ENCODE data around the gene TSPAN13. TPM values are rescaled to one million over a fixed set of nuclear protein-coding genes. Genes with fewer than 3 reads are reported as not detected.

Gene TSPAN13
- total RNA-seq, 2 donors from 2014 or later, result 5.1 to 9.7 TPM

DNA sequence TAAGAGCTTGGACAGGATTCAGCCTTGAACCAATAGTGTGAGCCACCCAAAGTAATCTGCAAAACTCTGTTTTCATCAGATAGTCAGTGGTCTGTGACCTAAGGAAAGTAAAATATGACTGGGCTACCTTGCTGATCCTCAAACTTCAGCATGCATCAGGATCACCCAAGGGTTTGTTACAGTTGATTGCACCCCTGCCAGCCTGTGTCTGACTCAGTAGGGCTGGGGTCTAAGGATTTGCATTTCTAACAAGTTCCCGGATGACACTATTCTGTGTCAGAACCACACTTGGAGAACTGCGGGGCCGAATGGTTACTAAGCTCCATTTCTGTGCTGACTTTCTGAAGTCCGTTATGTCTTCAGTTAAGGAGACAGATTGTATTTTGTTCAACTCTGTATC lies 40.6 kb upstream of the TSPAN13 start:
- H3K4me1 ChIP-seq, result no peaks in the 10 kb centered on the region
- TF ChIP-seq, protein P1, sequence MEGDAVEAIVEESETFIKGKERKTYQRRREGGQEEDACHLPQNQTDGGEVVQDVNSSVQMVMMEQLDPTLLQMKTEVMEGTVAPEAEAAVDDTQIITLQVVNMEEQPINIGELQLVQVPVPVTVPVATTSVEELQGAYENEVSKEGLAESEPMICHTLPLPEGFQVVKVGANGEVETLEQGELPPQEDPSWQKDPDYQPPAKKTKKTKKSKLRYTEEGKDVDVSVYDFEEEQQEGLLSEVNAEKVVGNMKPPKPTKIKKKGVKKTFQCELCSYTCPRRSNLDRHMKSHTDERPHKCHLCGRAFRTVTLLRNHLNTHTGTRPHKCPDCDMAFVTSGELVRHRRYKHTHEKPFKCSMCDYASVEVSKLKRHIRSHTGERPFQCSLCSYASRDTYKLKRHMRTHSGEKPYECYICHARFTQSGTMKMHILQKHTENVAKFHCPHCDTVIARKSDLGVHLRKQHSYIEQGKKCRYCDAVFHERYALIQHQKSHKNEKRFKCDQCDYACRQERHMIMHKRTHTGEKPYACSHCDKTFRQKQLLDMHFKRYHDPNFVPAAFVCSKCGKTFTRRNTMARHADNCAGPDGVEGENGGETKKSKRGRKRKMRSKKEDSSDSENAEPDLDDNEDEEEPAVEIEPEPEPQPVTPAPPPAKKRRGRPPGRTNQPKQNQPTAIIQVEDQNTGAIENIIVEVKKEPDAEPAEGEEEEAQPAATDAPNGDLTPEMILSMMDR (IDR thresholded peaks at IDR 0.05), result no peak
- no peak for DNase-seq (ENCODE audit: low spot score)
- H3K4me3 ChIP-seq, result no peak overlapping the region
- H3K9me3 ChIP-seq, result no peaks in the 10 kb centered on the region
- no peaks in the 10 kb centered on the region for H3K27me3 ChIP-seq
- H3K36me3 ChIP-seq, result peaks cover under 1% of the 10 kb centered on the region
- no peak overlapping the region for H3K27ac ChIP-seq

DNA sequence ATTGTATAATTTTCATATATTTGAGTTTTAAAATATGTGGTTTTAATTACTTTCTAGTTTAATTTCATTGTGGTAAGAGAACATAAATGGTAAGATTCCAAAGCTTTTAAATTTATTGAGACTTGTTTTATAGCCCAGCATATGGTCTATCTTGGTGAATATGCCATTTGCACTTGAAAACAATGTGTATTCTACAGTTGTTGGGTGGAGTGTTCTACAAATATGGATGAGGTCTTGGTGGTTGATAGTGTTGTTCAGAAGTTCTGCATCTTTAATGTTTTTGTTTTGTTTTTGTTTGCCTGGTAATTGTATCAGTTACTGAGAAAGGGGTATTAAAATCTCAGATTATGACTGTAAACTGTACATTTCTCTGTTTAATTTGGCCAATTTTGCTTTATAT lies 37.6 kb upstream of the TSPAN13 start:
- Histone ChIP-seq H3K4me1 (no peaks in the 10 kb centered on the region), H3K27ac (no peak overlapping the region), H3K27me3 (no peaks in the 10 kb centered on the region), H3K36me3 (no peaks in the 10 kb centered on the region), H3K4me3 (no peak overlapping the region), H3K9me3 (no peaks in the 10 kb centered on the region)
- DNase-seq (ENCODE audit: low spot score), result no peak
- TF ChIP-seq, protein P1 (IDR thresholded peaks at IDR 0.05), result no peak

DNA sequence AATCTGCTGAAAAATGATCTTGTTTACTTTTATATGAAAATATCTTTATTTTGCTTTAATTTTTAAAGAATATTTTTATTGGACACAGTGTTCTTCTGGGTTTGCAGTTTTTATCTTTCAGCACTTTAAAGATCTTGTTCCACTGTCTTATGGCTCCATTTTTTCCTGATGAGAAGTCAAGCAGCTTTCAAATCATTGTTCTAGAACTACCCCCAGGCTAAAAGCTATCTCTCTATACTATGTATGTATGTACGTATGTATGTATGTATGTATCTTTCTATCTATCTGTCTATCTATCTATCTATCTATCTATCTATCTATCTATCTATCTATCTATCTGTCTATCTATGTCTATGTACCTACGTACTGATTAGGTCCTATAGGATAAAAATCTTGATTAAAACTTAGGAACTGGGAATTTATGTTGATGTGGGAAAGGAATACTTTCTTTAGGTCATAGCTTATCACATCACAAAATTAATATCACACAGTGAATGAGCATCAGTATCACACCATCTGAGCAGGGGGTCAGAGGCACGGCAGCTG lies 35.4 kb upstream of the TSPAN13 start:
- no peak for DNase-seq (ENCODE audit: low spot score)
- Histone ChIP-seq H3K4me3 (no peak overlapping the region), H3K27ac (no peak overlapping the region), H3K36me3 (no peaks in the 10 kb centered on the region), H3K9me3 (no peaks in the 10 kb centered on the region), H3K27me3 (no peaks in the 10 kb centered on the region), H3K4me1 (no peaks in the 10 kb centered on the region)
- TF ChIP-seq, protein P1 (IDR thresholded peaks at IDR 0.05), result no peak

DNA sequence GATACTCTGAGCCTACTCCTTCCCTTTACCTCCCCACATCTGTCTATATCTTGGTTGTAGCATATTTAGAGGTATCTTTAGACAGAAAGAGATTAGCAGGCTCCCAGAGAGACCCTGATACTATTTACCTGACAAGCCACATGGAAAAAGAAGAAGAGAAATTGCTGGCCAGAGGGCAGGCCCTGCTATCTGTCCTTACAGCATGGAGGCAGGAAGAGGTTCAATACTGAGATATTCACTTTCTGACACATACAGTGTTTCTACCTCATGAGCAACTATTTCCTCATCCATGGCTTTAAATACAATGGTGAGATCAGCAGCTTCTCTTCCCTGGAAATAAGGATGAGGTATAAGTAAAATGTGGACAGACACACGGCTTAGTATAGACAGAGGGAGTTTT lies 33.9 kb upstream of the TSPAN13 start:
- H3K4me3 ChIP-seq, result no peak overlapping the region
- H3K27me3 ChIP-seq, result no peaks in the 10 kb centered on the region
- H3K27ac ChIP-seq, result no peak overlapping the region
- no peak for DNase-seq (ENCODE audit: low spot score)
- TF ChIP-seq, protein P1 (IDR thresholded peaks at IDR 0.05), result no peak
- H3K4me1 ChIP-seq, result no peaks in the 10 kb centered on the region
- H3K9me3 ChIP-seq, result no peaks in the 10 kb centered on the region
- H3K36me3 ChIP-seq, result no peaks in the 10 kb centered on the region

DNA sequence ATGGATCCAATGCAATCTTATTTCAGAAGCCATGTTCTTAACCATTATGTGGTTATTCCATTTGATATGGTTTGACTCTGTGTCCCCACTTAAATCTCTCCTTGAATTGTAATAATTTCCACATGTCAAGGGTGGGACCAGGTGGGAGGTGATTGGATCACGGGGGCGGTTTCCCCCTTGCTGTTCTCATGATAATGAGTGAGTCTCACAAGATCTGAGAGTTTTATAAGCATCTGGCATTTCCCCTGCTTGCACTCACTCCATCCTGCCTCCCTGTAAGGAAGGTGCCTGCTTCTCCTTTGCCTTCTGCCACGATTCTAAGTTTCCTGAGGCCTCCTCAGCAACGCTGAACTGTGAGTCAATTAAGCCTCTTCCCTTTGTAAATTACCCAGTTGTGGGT lies 32.0 kb upstream of the TSPAN13 start:
- H3K9me3 ChIP-seq, result no peaks in the 10 kb centered on the region
- no peaks in the 10 kb centered on the region for H3K27me3 ChIP-seq
- TF ChIP-seq, protein P1 (IDR thresholded peaks at IDR 0.05), result no peak
- H3K36me3 ChIP-seq, result no peaks in the 10 kb centered on the region
- no peak for DNase-seq (ENCODE audit: low spot score)
- H3K27ac ChIP-seq, result no peak overlapping the region
- H3K4me3 ChIP-seq, result no peak overlapping the region
- H3K4me1 ChIP-seq, result no peaks in the 10 kb centered on the region

DNA sequence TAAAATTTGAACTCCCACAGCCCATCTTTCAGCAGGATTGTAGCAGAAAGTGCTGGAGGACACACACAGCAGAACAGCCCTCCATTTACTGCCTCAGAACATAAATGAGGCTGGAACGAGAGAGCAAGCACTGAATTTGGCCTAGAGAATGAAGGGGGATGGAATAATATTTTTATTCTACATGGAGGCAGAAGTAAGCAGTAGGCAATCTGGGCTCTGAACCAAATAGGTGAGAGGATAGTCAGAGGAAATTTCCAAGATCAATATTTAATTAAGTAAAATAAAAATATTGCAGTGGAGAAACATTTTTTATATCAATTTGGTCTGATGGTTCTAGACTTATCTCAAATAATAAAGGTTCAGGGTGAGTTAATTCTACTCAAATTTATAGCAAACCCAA lies 29.2 kb upstream of the TSPAN13 start:
- H3K9me3 ChIP-seq, result no peaks in the 10 kb centered on the region
- DNase-seq (ENCODE audit: low spot score), result no peak
- TF ChIP-seq, protein P1 (IDR thresholded peaks at IDR 0.05), result no peak
- H3K27ac ChIP-seq, result no peak overlapping the region
- no peaks in the 10 kb centered on the region for H3K27me3 ChIP-seq
- H3K36me3 ChIP-seq, result no peaks in the 10 kb centered on the region
- no peak overlapping the region for H3K4me3 ChIP-seq
- H3K4me1 ChIP-seq, result no peaks in the 10 kb centered on the region
